ENCODE measurements around the gene GALNT13. TPM values are rescaled to one million over a fixed set of nuclear protein-coding genes. Genes with fewer than 3 reads are reported as not detected.

GALNT13 gene
- total RNA-seq, 3 donors from 2014 or later: 0.33 to 17.3 (median 0.44) TPM

- H3K4me3 ChIP-seq: no peak overlapping the region
- no peaks in the 10 kb centered on the region for H3K9me3 ChIP-seq
- no peaks in the 10 kb centered on the region for H3K36me3 ChIP-seq
- H3K27ac ChIP-seq: no peak overlapping the region
- H3K4me1 ChIP-seq: no peaks in the 10 kb centered on the region
- TF ChIP-seq POLR2A (IDR thresholded peaks at IDR 0.05) (no peak), POLR2AphosphoS5 (IDR thresholded peaks at IDR 0.05) (no peak), CTCF (IDR thresholded peaks at IDR 0.05) (no peak)
- intact Hi-C loops (cut with DNase I; ENCODE audit: low total_unique reads): no loop called here
- DNase-seq (ENCODE audit: low spot score in 2 of 2): no peak
- H3K27me3 ChIP-seq: no peaks in the 10 kb centered on the region
Observed at GRCh38 chr2:154336201-154336600, 464.5 kb downstream of the GALNT13 start.

- Histone ChIP-seq H3K4me3 (no peak overlapping the region), H3K4me1 (no peaks in the 10 kb centered on the region), H3K36me3 (no peaks in the 10 kb centered on the region), H3K27me3 (no peaks in the 10 kb centered on the region), H3K9me3 (no peaks in the 10 kb centered on the region), H3K27ac (no peak overlapping the region)
- DNase-seq (ENCODE audit: low spot score in 2 of 2): no peak
- TF ChIP-seq POLR2AphosphoS5 (IDR thresholded peaks at IDR 0.05) (no peak), POLR2A (IDR thresholded peaks at IDR 0.05) (no peak), CTCF (IDR thresholded peaks at IDR 0.05) (no peak)
- intact Hi-C loops (cut with DNase I; ENCODE audit: low total_unique reads): no loop called here
Observed at GRCh38 chr2:154338352-154338967, 466.7 kb downstream of the GALNT13 start.

- intact Hi-C loops (cut with DNase I; ENCODE audit: low total_unique reads): no loop called here
- DNase-seq (ENCODE audit: low spot score in 2 of 2): no peak
- Histone ChIP-seq H3K4me1 (no peaks in the 10 kb centered on the region), H3K4me3 (no peak overlapping the region), H3K9me3 (no peaks in the 10 kb centered on the region), H3K27ac (no peak overlapping the region), H3K36me3 (no peaks in the 10 kb centered on the region), H3K27me3 (no peaks in the 10 kb centered on the region)
- TF ChIP-seq POLR2A (IDR thresholded peaks at IDR 0.05) (no peak), POLR2AphosphoS5 (IDR thresholded peaks at IDR 0.05) (no peak), CTCF (IDR thresholded peaks at IDR 0.05) (no peak)
Observed at GRCh38 chr2:154343282-154343681, 471.6 kb downstream of the GALNT13 start.

- Histone ChIP-seq H3K27me3 (no peaks in the 10 kb centered on the region), H3K4me1 (no peaks in the 10 kb centered on the region), H3K36me3 (no peaks in the 10 kb centered on the region), H3K9me3 (no peaks in the 10 kb centered on the region), H3K27ac (no peak overlapping the region), H3K4me3 (no peak overlapping the region)
- intact Hi-C loops (cut with DNase I; ENCODE audit: low total_unique reads): no loop called here
- no peak for DNase-seq (ENCODE audit: low spot score in 2 of 2)
- TF ChIP-seq CTCF (IDR thresholded peaks at IDR 0.05) (no peak), POLR2AphosphoS5 (IDR thresholded peaks at IDR 0.05) (no peak), POLR2A (IDR thresholded peaks at IDR 0.05) (no peak)
Observed at GRCh38 chr2:154350911-154351310, 479.2 kb downstream of the GALNT13 start.

GRCh38 chr2:154361276-154361675 lies 489.6 kb downstream of the GALNT13 start:
- TF ChIP-seq CTCF (IDR thresholded peaks at IDR 0.05) (no peak), POLR2A (IDR thresholded peaks at IDR 0.05) (no peak), POLR2AphosphoS5 (IDR thresholded peaks at IDR 0.05) (no peak)
- no peaks in the 10 kb centered on the region for H3K4me1 ChIP-seq
- no peak overlapping the region for H3K27ac ChIP-seq
- H3K27me3 ChIP-seq: no peaks in the 10 kb centered on the region
- intact Hi-C loops (cut with DNase I; ENCODE audit: low total_unique reads): no loop called here
- H3K9me3 ChIP-seq: no peaks in the 10 kb centered on the region
- no peak overlapping the region for H3K4me3 ChIP-seq
- no peaks in the 10 kb centered on the region for H3K36me3 ChIP-seq
- no peak for DNase-seq (ENCODE audit: low spot score in 2 of 2)

Measured in breast epithelium (tissue), 4 donors.